ENCODE data around the gene SIPA1L3.
"Not testable (repeated sequence)": the region's sequence is repeated elsewhere in the genome, so short reads cannot be mapped to it uniquely, and the experiment has no call there.

Gene SIPA1L3

GRCh38 chr19:38221421-38221820 is 314.4 kb downstream of the SIPA1L3 start:
- DNase-seq, result no peak

DNA sequence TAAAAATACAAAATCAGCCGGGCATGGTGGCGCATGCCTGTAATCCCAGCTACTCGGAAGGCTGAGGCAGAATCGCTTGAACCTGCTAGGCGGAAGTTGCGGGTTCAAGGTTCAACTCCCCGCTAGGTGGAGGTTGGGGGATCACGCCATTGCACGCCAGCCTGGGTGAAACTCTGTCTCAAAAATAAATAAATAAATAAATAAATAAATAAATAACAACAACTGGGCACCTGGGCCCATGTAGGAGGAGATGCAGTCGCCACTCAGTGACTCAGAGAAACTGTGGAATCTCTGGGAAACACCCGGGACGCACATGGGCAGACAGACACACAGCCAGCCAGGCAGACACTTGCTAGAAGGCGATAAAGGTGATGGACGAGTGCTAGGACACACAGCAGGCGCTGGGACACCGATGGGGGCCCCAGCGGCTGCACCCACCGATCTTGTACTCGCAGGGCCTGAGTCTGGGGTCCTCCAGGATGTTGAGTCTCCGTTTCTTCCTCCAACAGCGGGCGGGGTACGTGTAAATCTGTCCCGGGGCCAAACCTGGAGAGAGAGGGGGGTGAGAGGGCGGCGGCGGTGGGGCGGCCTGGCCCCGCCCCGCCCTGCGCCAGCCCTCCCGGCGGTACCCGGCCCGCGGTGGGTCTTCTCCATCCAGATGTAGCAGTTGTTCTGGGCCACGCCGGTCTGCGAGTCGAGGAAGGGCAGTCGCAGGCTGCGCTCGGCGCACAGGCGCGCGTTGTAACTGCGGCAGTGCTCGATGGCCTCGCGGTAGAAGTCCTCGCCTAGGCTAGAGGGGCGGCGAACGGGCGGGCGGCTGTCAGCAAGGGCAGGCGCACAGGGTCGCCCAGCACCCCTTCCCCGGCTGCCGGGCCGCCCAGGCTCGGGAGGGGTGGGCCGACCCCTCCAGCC is 315.2 kb downstream of the SIPA1L3 start:
- no peak for DNase-seq

DNA sequence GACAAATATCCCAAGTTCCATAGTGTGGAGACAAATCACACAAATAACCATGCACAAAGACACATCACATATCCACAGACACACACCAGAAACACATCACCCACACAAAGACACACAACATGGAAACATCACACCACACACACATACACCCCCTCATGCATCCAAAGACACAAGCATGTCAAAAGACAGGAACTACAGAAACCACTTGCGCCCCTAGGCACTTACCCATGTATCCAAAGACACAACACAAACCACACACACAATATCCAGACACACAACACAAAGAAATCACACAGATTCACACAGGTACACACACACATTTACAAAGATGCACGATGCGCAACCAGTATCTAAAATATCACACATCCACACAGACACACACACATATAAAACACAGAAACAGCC is 316.1 kb downstream of the SIPA1L3 start:
- DNase-seq, result no peak

DNA sequence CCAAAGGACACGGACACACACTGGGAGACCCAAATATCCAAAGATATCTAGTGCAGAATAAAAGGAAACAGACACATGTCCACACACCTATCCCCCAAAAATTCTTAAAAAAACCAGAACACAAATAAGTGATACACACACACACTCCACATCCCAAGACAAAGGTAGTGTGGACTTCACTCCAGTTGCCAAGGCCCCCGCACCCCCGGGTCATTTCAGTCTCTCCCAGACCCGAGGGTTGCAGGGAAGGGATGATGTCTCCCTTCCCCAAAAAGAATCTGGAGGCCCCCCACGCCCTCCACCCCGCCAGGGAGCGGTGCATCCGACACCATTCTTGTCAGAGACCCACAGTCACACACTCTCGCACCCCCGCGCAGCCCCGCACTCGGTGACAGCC is 316.6 kb downstream of the SIPA1L3 start:
- DNase-seq, result no peak

GRCh38 chr19:38224014-38224862 is 317.2 kb downstream of the SIPA1L3 start, which contains the start of gene DPF1:
Gene DPF1 (minus strand): TSS chr19:38224222. CDS start chr19:38224142, 80 bp downstream.
- DNase-seq, result peak; percentile 88

DNA sequence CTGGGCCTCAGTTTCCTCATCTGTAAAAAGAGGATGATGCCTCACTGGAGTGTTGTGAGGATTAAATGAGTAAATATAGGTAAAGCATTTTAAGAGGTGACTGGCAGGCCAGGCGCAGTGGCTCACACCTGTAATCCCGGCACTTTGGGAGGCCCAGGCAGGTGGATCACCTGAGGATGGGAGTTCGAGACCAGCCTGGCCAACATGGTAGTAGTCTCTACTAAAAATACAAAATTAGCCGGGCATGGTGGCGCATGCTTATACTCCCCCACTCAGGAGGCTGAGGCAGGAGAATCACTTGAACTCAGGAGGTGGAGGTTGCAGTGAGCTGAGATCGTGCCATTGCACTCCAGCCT is 317.8 kb downstream of the SIPA1L3 start:
- DNase-seq, result not testable (repeated sequence)

GRCh38 chr19:38227287-38228004 is 320.4 kb downstream of the SIPA1L3 start:
- DNase-seq, result no peak

DNA sequence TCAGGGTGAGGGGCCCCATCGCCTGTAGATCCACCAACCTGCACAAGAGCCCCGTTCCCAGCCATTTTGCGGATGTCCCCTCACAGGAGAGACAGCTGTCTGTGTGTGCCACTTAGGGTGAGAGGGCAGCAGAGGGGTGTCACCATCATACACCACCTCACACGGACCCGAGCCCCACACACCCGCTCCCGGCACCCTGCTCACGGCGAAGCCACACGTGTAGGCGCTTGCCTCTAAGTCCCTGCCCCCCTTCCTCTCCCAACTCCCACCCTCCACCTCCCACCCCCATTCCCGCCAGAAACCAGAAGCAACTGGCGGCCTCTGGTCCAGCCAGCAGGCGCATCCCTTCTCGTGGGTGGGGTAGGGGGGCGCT is 321.0 kb downstream of the SIPA1L3 start:
- no peak for DNase-seq

DNA sequence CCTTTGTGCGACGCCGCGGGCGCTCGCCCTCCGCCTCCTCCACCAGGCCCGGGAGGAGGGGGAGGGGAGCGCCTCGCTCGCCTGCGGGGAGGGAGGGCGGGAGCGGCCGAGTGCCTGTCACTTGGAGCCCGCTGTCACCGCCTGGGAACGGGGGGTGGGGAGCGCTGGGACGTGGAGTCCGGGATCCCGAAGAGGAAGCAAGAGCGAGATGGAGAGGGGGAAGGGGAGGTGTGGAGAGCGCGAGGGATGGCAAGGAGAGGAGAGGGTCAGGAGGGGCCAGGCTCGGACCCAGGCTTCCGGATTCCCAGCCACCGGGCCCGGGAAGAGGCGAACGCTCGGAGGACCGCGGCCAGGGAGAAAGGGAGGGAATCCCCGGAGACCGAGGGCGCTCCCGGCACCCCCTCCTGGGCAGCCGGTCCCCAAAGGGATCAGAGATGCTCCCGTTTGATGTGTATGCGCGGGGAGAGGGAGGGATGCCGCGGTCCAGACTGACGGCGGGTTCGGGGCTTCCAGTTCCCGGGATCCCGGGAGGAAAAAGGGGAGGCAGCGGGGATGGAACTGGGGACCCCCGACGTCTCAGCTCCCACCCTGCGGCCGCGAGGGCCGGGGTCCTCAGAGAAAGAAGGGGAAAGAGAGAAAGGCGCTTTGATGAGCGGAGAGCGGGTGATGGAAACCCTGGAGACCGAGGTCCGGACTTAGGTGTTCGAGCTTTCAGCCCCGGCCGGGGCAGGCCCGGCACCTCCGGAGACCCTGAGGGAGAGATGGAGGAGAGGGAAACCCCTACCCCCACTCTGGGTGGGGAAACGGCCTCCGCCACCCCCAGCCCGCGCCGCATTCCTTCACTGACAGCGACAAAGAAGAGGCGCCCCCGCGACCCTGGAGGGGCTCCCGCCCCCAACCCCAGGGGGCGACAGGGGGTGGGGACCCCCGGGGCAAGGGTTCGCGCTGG is 321.8 kb downstream of the SIPA1L3 start:
- no peak for DNase-seq

DNA sequence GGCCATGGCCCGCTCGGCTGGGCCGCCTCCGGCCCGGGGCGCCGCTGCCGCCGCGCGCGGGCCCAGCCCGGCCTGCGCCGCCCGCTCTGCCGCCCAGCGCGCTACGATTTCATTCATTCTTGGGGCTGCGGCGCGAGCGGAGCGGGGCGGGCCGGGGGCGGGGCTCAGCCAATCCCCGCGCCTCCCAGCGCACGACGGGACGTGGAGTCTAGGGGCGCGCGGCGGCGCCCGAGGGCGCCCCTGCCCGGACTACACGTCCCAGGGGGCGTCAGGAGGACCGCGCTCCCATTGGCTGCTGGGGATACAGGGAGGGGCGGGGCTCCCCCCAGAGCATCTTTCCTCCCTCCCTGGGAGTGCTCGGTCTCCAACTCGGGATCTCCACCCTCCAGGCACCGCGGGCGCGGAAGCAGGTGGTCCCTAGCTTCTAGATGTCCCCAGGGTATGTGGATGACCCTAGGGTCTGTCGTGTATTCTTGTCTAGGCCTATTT is 322.6 kb downstream of the SIPA1L3 start:
- DNase-seq, result peak; percentile 76

- not testable (repeated sequence) for DNase-seq
Measured at GRCh38 chr19:38230506-38231133, 323.6 kb downstream of the SIPA1L3 start.

DNA sequence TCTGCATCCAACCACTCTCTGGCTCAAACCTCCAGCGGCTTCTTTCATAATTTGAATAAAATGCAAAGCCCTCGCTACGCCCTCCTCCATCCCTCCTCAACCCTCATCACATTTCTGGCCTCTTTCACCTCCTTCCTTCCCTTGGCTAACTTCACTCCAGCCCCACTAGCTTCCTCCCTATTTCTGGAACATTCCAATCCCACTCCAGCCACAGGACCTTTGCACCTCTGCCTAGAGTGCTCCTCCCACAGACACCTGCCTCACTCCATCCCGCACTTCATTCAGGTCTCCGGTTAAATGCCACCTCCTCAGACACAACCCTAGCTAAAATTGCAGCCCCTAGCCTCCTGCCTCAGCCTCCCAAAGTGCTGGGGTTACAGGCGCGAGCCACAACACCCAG is 324.9 kb downstream of the SIPA1L3 start:
- no peak for DNase-seq

DNA sequence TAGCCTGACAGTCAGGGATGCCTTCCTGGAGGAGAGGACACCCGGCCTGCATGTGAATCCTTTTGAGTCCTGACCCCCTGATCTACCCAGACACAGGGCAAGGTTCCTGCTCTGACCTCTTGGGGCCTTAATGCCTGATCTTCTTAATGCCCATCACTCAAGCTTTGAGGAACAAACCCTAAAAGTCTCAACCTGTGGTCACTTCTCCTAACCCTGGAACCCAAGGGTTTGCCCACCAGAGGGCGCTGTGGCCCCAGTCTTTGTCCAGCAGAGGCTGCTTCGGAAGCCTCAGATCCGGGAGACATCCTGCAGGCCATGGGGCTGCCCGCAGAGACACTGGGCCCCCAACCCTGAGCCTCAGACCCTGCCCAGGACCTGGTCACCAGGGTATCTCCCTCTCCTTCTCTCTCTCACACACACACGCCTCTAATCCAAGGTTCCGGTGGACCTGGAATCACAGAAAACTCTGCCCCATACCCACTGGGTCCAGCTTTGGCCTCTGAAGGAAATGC is 326.8 kb downstream of the SIPA1L3 start:
- peak; percentile 84 for DNase-seq

DNA sequence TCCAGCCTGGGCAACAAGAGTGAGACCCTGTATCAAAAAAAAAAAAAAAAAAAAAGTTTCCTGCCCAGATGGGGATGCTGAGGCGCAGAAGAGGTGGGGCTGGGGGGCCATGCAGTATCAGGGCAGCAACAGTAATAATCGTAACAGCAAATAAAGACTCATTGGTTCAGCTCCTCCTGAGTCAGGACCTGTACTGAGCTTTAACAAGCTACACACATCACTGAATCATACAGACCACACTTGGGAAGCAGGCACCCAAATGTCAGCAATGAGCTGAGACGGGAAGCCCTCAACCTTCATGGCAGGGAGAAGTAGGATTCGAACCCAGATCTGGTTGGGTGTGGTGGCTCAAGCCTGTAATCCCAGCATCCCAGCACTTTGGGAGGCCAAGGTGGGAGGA is 327.6 kb downstream of the SIPA1L3 start:
- DNase-seq, result no peak

GRCh38 chr19:38239816-38240215 is 332.8 kb downstream of the SIPA1L3 start:
- no peak for DNase-seq

- DNase-seq, result no peak
Measured at GRCh38 chr19:38243279-38243673, 336.3 kb downstream of the SIPA1L3 start.

GRCh38 chr19:38245826-38246498 is 339.0 kb downstream of the SIPA1L3 start:
- no peak for DNase-seq

DNA sequence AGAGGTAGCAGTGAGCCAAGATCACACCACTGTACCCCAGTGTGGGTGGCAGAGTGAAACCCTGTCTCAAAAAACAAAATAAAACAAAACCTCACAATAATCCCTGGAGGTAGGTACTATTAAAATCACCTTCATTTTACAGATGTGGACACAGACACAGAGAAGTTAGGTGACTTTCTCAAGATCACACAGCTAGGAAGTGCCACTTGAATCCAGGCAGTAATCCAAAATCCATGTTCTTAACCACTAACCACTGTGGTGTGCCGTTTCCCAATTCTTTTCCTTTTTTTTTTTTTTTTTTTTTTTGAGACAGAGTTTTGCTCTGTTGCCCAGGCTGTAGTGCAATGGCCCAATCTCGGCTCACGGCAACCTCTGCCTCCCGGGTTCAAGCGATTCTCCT is 340.1 kb downstream of the SIPA1L3 start:
- no peak for DNase-seq

DNA sequence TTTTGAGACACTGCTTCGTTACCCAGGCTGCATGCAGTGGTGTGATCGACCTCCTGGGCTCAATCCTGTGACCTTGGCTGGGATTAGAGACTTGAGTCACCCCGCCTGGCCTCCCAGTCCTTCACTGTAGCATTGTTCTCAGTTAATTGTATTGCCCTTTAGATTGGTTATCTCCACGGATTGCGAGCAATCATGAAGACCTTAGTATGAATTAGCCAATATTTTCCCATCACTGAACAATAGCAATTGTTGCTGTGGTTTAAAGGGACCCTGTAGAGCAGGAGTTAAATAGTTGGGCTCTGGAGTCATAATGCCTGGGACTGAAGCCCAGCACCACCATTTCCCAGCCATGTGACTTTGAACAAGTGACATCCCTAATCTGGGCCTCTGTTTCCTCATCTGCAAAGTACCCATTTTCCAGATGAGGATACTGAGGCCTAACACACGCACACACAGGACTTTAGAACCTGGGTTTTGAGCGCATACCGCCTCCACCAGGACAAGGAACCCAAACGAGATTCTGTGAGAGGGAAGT is 340.8 kb downstream of the SIPA1L3 start:
- DNase-seq, result no peak

DNA sequence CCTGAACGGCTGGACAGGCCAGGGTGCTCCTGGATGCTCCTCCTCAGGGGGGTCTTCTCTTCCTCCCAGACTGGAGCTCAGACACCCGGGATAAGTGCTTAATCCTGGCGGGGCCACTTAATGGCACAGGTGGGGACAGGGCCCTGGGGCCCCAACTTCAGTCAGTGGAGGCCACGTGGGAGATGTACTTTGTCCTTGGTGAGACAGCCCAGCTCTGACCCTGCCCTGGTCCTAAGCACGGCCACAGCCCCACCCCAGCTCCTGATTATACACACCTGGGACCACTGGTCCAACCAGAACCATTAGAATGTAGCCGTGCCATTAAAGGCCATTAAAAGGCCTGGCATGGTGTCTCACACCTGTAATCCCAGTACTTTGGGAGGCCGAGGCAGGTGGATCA is 341.4 kb downstream of the SIPA1L3 start:
- DNase-seq, result no peak

Measured in right forelimb (tissue), 1 donor.